Measurements from ENCODE around the gene TMCO2.

DNA sequence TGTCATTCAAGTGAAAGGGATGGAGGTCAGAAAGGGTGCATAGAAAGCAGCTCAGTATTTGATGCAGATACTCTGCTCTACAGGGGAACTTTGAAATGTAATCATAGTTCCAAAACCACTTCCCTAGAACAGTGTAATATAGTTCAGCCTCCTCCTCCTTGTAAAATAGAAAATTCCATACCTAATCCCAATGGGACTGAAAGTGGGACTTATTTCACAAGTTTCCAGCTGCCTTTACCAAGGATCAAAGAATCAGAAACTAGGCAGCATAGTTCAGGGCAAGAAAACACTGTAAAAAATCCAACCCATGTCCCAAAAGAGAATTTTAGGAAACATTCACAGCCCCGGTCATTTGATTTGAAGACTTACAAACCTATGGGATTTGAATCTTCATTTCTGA, 8.1 kb upstream of the TMCO2 start:
- no peak for TF ChIP-seq POLR2A (IDR thresholded peaks at IDR 0.05; ENCODE audit: extremely low read depth, insufficient read length)
- TF ChIP-seq, protein P1, sequence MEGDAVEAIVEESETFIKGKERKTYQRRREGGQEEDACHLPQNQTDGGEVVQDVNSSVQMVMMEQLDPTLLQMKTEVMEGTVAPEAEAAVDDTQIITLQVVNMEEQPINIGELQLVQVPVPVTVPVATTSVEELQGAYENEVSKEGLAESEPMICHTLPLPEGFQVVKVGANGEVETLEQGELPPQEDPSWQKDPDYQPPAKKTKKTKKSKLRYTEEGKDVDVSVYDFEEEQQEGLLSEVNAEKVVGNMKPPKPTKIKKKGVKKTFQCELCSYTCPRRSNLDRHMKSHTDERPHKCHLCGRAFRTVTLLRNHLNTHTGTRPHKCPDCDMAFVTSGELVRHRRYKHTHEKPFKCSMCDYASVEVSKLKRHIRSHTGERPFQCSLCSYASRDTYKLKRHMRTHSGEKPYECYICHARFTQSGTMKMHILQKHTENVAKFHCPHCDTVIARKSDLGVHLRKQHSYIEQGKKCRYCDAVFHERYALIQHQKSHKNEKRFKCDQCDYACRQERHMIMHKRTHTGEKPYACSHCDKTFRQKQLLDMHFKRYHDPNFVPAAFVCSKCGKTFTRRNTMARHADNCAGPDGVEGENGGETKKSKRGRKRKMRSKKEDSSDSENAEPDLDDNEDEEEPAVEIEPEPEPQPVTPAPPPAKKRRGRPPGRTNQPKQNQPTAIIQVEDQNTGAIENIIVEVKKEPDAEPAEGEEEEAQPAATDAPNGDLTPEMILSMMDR (IDR thresholded peaks at IDR 0.05; ENCODE audit: low read depth, low read length), result no peak
